Neural progenitor cell (in vitro differentiated cells): ENCODE results near the gene ARL2. TPM values are rescaled to one million over a fixed set of nuclear protein-coding genes. Genes with fewer than 3 reads are reported as not detected.

Experiments used
- DNase-seq: peaks from one replicate; pipeline ENCODE4 v3.0.0-alpha.2; 2016; ENCODE audit warnings: low spot score
- H2AFZ ChIP-seq: fragments of 200-600 bp; sonication (generic); replicated peaks from 2 replicates; pipeline ENCODE4 v1.6.1; 2016; ENCODE audit warnings: antibody characterized with exemption
- H3F3A ChIP-seq: fragments of 200-600 bp; sonication (generic); 2 replicates; pipeline ENCODE4 v1.6.1; 2016; ENCODE audit warnings: antibody characterized with exemption, low read depth
- H3K27ac ChIP-seq: fragments of 200-600 bp; sonication (generic); 2 replicates; pipeline ENCODE4 v1.5.1; 2016; ENCODE audit warnings: mild to moderate bottlenecking
- H3K27me3 ChIP-seq: fragments of 200-600 bp; sonication (generic); 2 replicates; pipeline ENCODE4 v1.6.1; 2016; ENCODE audit warnings: mild to moderate bottlenecking, moderate library complexity
- H3K36me3 ChIP-seq: fragments of 200-600 bp; sonication (generic); 2 replicates; pipeline ENCODE4 v1.5.1; 2016
- H3K4me1 ChIP-seq: fragments of 200-600 bp; sonication (generic); 2 replicates; pipeline ENCODE4 v1.6.1; 2016; ENCODE audit warnings: mixed run types
- H3K4me2 ChIP-seq: fragments of 200-600 bp; sonication (generic); 2 replicates; pipeline ENCODE4 v1.6.1; 2016
- H3K4me3 ChIP-seq: fragments of 200-600 bp; sonication (generic); 2 replicates; pipeline ENCODE4 v1.5.1; 2016
- H3K79me2 ChIP-seq: fragments of 200-600 bp; sonication (generic); 2 replicates; pipeline ENCODE4 v1.6.1; 2016; ENCODE audit warnings: low read depth
- H3K9ac ChIP-seq: fragments of 200-600 bp; sonication (generic); 2 replicates; pipeline ENCODE4 v1.6.1; 2016
- H3K9me3 ChIP-seq: fragments of 200-600 bp; sonication (generic); 2 replicates; pipeline ENCODE4 v1.5.1; 2016; ENCODE audit warnings: low read depth
- H4K20me1 ChIP-seq: fragments of 200-600 bp; sonication (generic); 2 replicates; pipeline ENCODE4 v1.6.1; 2016; ENCODE audit warnings: low read depth
- H3K27ac Mint-ChIP-seq: 3 replicates; pipeline ENCODE4 v1.8.0; 2021; ENCODE audit warnings: mixed read lengths
- H3K27me3 Mint-ChIP-seq: 2 replicates; pipeline ENCODE4 v1.8.0; 2022; ENCODE audit warnings: low read depth, mild to moderate bottlenecking, inconsistent platforms, moderate library complexity, mixed read lengths; ENCODE audit not compliant: insufficient read depth
- H3K36me3 Mint-ChIP-seq: 3 replicates; pipeline ENCODE4 v1.8.0; 2021; ENCODE audit warnings: mixed read lengths
- H3K4me1 Mint-ChIP-seq: 3 replicates; pipeline ENCODE4 v1.8.0; 2021; ENCODE audit warnings: mixed read lengths
- H3K4me3 Mint-ChIP-seq: 3 replicates; pipeline ENCODE4 v1.8.0; 2021; ENCODE audit warnings: mild to moderate bottlenecking, moderate library complexity, mixed read lengths
- H3K9me3 Mint-ChIP-seq: 3 replicates; pipeline ENCODE4 v1.8.0; 2020; ENCODE audit warnings: mixed read lengths
- EZH2 ChIP-seq: fragments of 200-600 bp; sonication (generic); IDR thresholded peaks from 2 replicates; pipeline ENCODE4 v1.6.1; 2017; ENCODE audit warnings: antibody characterized with exemption, mild to moderate bottlenecking, moderate library complexity
- EZH2phosphoT487 ChIP-seq: fragments of 200-600 bp; sonication (generic); IDR thresholded peaks from 2 replicates; pipeline ENCODE4 v1.6.1; 2017; ENCODE audit warnings: antibody characterized with exemption
- total RNA-seq: library from RNA; depleted of rRNA; stranded (reverse); fragments of >200 nt; gene quantifications from 2 replicates; pipeline ENCODE4 v1.2.3, GENCODE V29; 2015; ENCODE audit warnings: low replicate concordance
- TF ChIP-seq, protein P1 (sequence below): fragments of 200-600 bp; sonication (generic); IDR thresholded peaks from 2 replicates; pipeline ENCODE4 v1.5.1; 2017; ENCODE audit warnings: antibody characterized with exemption, mild to moderate bottlenecking

Gene ARL2
- total RNA-seq, 1 donor from 2014 or later, result 171 TPM

DNA sequence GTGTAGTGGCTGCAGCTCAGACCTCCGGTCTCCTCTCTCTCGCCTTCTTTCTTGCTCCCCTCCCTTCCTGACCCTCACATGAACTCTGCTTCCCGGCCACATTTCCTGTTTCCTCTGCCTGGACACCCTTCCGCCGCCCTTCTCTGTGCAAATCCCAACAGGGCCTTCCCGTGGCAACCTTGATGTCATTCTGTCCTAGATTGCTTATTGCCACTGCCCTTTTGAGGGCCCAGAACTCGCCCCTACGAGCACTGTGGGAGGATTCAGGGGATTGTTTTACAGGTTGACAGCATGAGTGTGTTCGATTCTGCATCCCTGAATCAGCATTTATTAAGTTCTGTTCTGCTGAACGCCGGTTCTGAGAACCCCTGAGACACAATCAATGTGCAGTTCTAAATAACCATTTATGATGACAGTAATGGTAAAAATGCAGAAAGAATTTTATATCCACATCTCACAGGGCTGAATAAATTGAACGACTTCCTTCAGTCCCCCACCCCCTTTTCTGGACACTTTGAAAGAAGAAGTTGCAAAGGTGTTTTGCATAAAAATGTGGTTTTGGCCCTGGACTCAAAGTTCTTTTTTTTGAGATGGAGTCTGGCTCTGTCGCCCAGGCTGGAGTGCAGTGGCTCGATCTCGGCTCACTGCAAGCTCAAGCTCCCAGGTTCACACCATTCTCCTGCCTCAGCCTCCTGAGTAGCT lies 23.6 kb upstream of the ARL2 start:
- no peaks in the 10 kb centered on the region for H3K27me3 ChIP-seq
- no peak overlapping the region for H3K4me3 ChIP-seq
- no peak overlapping the region for H3K27ac ChIP-seq
- no peaks in the 10 kb centered on the region for H3K79me2 ChIP-seq
- no peaks in the 10 kb centered on the region for H3K36me3 ChIP-seq
- H2AFZ ChIP-seq, result no peak overlapping the region
- Mint-ChIP-seq H3K27ac (peak overlapping the region; percentile 36), H3K36me3 (no peaks in the 10 kb centered on the region), H3K9me3 (peaks cover 2% of the 10 kb centered on the region), H3K27me3 (peaks cover 6% of the 10 kb centered on the region), H3K4me3 (no peak overlapping the region), H3K4me1 (peaks cover 6% of the 10 kb centered on the region)
- TF ChIP-seq, protein P1, sequence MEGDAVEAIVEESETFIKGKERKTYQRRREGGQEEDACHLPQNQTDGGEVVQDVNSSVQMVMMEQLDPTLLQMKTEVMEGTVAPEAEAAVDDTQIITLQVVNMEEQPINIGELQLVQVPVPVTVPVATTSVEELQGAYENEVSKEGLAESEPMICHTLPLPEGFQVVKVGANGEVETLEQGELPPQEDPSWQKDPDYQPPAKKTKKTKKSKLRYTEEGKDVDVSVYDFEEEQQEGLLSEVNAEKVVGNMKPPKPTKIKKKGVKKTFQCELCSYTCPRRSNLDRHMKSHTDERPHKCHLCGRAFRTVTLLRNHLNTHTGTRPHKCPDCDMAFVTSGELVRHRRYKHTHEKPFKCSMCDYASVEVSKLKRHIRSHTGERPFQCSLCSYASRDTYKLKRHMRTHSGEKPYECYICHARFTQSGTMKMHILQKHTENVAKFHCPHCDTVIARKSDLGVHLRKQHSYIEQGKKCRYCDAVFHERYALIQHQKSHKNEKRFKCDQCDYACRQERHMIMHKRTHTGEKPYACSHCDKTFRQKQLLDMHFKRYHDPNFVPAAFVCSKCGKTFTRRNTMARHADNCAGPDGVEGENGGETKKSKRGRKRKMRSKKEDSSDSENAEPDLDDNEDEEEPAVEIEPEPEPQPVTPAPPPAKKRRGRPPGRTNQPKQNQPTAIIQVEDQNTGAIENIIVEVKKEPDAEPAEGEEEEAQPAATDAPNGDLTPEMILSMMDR, result no peak
- TF ChIP-seq EZH2phosphoT487 (no peak), EZH2 (no peak)
- no peaks in the 10 kb centered on the region for H3F3A ChIP-seq
- H3K9me3 ChIP-seq, result no peaks in the 10 kb centered on the region
- H3K9ac ChIP-seq, result no peak overlapping the region
- H4K20me1 ChIP-seq, result no peaks in the 10 kb centered on the region
- H3K4me2 ChIP-seq, result no peak overlapping the region
- no peaks in the 10 kb centered on the region for H3K4me1 ChIP-seq
- DNase-seq, result no peak

DNA sequence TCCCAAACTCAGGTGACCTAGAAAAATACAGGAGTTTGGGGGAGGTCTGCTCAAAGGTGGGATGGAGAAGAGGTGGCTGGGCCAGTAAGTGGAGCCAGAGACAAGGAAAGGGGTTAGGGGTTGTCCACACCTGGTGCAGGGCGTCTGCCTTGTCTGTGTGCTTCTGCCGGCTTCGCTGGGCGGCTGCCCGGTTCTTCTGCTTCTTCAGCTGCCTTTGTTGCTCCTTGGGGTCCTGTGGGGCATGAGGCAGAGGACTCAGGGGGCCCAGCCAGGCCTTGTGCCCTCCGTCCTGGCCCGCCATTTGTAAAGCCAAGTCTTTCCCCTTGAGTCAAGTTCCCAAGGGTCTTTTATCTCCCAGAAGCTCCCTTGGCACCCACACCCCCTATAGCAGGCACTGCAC lies 19.6 kb upstream of the ARL2 start:
- H3K9me3 Mint-ChIP-seq, result no peaks in the 10 kb centered on the region
- no peak overlapping the region for H3K4me2 ChIP-seq
- H3K4me1 ChIP-seq, result no peaks in the 10 kb centered on the region

DNA sequence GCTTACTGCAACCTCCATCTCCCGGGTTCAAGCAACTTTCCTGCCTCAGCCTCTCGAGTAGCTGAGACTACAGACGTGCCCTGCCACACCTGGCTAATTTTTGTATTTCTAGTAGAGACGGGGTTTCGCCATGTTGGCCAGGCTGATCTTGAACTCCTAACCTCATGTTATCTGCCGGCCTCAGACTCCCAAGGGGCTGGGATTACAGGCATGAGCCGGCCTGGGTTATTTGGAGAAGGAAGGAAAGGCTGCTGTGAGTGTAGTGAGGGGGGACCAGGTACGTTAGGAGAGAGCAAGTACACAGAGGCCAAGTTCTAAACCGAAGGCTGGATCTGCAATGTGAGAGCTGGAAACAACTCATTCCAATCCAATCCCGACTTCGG lies 17.6 kb upstream of the ARL2 start:
- Histone ChIP-seq H3K27me3 (no peaks in the 10 kb centered on the region), H3K4me2 (peak overlapping the region; percentile 10), H3K4me1 (no peaks in the 10 kb centered on the region), H3K79me2 (no peaks in the 10 kb centered on the region), H3K9me3 (no peaks in the 10 kb centered on the region), H4K20me1 (no peaks in the 10 kb centered on the region), H3K36me3 (no peaks in the 10 kb centered on the region), H3K27ac (no peak overlapping the region), H3K9ac (no peak overlapping the region), H3F3A (peaks cover 6% of the 10 kb centered on the region), H2AFZ (peak overlapping the region; percentile 92), H3K4me3 (no peak overlapping the region)
- Mint-ChIP-seq H3K27ac (peak overlapping the region; percentile 85), H3K27me3 (peaks cover 7% of the 10 kb centered on the region), H3K4me1 (peaks cover 12% of the 10 kb centered on the region), H3K36me3 (no peaks in the 10 kb centered on the region), H3K4me3 (peak overlapping the region; percentile 63), H3K9me3 (no peaks in the 10 kb centered on the region)
- no peak for DNase-seq
- TF ChIP-seq EZH2 (no peak), EZH2phosphoT487 (no peak)
- TF ChIP-seq, protein P1, result no peak

More for the DNA sequence above, 19.6 kb upstream of the ARL2 start:
- Mint-ChIP-seq H3K36me3 (no peaks in the 10 kb centered on the region), H3K4me3 (no peak overlapping the region), H3K4me1 (peaks cover 18% of the 10 kb centered on the region), H3K27me3 (peaks cover 7% of the 10 kb centered on the region), H3K27ac (no peak overlapping the region)
- H3K36me3 ChIP-seq, result no peaks in the 10 kb centered on the region
- no peaks in the 10 kb centered on the region for H3K9me3 ChIP-seq
- H3F3A ChIP-seq, result peaks cover 6% of the 10 kb centered on the region
- TF ChIP-seq EZH2phosphoT487 (no peak), EZH2 (no peak)
- TF ChIP-seq, protein P1, result no peak
- no peaks in the 10 kb centered on the region for H4K20me1 ChIP-seq
- no peak for DNase-seq
- no peak overlapping the region for H3K4me3 ChIP-seq
- H3K27ac ChIP-seq, result no peak overlapping the region
- H3K9ac ChIP-seq, result no peak overlapping the region
- H2AFZ ChIP-seq, result no peak overlapping the region
- H3K27me3 ChIP-seq, result no peaks in the 10 kb centered on the region
- no peaks in the 10 kb centered on the region for H3K79me2 ChIP-seq
